LNCAP (cell line): ENCODE measurements around the gene SSBP2.

Experiments used
- TF ChIP-seq, protein P1 (sequence below): fragments of 450-650 bp; IDR thresholded peaks from 2 replicates; pipeline ENCODE4 v1.5.1; 2017; ENCODE audit warnings: mild to moderate bottlenecking

SSBP2 gene

DNA sequence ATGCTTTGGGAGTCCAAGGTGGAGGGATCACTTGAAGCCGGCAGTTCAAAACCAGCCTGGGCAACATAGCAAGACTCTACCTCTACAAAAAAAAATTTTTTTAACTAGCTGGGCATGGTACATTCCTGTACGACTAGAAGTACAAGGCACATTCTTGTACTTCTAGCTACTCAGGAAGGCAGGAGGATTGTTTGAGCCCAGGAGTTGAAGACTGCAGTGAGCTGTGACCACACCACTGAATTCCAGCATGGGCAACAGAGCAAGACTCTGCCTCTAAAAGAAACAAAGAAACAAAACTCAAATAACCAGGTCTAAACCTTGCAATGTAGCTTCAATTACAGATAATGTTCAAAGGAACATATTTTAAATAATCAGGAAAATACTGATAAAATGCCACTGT lies 56.2 kb downstream of the SSBP2 start:
- TF ChIP-seq, protein P1, sequence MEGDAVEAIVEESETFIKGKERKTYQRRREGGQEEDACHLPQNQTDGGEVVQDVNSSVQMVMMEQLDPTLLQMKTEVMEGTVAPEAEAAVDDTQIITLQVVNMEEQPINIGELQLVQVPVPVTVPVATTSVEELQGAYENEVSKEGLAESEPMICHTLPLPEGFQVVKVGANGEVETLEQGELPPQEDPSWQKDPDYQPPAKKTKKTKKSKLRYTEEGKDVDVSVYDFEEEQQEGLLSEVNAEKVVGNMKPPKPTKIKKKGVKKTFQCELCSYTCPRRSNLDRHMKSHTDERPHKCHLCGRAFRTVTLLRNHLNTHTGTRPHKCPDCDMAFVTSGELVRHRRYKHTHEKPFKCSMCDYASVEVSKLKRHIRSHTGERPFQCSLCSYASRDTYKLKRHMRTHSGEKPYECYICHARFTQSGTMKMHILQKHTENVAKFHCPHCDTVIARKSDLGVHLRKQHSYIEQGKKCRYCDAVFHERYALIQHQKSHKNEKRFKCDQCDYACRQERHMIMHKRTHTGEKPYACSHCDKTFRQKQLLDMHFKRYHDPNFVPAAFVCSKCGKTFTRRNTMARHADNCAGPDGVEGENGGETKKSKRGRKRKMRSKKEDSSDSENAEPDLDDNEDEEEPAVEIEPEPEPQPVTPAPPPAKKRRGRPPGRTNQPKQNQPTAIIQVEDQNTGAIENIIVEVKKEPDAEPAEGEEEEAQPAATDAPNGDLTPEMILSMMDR, result no peak

DNA sequence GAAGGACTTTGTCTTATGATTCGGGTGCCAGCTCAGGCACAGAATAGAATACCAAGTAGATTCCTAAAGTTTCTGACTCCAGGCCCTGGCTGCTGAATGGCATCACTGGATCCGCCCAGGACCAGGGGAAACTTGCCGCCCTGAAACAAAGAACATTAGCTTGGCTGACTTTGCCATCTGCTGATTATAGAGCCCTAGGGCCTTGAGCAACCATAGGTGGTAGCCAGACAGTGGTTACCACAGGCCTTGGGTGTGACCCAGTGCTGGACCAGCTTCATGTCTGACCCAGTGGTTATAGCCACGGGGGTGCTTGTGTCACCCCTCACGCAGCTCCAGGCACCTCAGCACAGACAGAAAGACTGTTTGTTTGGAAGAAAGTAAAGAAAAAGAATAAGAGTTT lies 62.7 kb downstream of the SSBP2 start:
- TF ChIP-seq, protein P1, result no peak

DNA sequence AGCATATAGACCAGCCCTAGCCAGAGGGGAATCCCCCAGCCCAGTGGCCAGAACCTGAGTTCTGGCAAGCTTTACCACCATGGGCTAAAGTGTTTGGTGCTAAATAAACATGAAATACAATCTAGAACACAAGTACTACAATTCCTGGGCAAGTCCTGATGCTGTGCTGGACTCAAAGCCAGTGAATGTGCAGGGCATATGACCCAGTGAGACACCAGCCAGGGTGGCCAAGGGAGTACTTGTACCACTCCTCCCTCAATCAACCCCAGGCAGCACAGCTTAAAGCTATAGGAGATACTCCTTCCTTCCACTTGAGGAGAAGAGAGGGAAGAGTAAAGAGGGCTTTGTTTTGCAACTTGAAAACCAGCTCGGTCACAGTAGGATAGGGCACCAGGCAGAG lies 63.6 kb downstream of the SSBP2 start:
- TF ChIP-seq, protein P1, result no peak

DNA sequence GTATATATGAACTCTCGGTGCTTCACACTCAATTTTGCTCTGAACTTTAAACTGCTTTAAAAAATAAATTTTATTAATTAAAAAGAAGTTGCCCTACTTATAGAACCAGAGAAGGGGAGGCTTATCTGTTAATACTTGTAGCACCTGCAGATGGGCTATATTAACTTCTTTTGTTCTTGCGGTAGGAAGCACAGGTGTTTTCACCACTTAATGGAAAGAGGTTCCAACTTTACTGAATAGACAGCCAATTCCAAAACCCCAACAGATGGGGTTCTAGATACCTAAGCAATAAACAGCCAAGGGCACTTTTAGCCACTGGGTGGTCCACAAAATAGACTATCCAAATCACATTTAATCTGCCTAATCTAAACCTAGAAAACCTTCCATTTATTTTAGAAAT lies 65.4 kb downstream of the SSBP2 start:
- TF ChIP-seq, protein P1, result no peak

DNA sequence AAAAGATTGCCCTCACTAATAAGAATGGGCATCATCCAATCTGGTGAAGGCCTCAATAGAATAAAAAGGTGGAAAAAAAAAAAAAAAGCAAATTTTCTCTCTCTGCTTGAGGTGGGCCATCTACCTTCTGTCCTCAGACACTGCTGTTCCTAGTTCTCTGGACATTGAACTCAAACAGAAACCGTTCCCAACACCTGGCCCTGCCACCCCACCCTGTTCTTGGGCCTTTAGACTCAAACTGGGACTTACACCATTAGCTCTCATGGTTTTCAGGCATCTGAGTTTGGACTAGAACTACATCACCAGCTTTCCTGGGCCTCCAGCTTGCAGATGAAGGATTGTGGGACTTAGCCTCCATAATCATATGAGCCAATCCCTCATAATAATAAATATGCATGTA lies 71.0 kb downstream of the SSBP2 start:
- TF ChIP-seq, protein P1, result no peak

DNA sequence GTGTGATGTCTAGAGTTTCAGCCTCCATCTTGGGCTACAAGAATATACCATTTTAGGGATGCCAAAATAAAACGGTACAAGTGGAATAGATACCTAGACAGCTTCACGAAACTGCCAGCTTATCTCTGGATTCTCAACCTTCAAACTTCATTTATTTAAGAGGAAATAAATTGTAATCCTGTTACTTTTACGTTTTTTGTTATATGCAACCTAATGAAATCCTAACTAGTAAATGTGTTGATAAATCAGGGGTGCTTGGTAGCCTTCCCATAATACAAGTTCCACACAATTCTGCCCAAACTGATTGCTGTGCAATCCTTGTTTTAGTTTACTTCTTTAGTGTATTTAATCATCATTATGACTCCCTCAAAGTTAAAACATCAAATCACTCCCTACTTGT lies 75.5 kb downstream of the SSBP2 start:
- TF ChIP-seq, protein P1, result no peak

DNA sequence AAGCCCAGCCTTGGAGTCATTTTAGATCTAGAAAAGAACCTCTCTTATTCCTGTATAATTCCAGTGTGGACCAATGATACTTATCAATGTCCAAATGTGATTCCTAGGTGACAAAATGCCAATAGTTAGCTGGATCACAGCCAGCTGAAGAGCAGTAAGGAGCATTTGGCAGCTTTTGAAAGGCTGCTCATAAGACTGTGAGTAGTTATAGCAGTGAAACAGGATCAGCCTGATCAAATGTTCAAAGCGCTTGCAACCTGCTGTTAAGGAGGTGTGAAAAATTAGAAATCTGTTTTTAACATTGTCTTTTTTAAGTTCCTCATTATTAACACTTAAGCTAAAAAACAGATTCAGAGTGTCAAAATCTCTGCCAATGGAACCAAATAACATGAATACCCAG lies 85.1 kb downstream of the SSBP2 start:
- TF ChIP-seq, protein P1, result no peak

DNA sequence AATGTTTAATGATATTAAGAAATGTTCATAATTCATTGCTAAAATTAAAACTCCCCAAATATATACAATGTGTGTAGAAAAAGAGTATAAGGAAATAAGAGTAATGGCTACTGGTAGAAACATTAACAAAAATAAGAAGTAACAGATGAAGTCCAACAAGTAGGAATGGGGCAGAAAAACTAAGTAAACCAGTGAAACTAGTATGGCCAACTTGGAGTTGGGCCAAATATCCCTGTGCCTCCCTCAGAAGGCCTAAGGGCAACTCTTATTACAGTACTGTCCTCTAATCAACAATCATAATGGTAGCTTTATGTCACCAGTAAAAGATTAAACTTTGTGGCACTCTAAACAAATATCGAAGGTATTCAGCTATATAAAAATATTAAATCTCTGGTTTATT lies 93.5 kb downstream of the SSBP2 start:
- TF ChIP-seq, protein P1, result no peak
